HFFc6 (cell line): ENCODE results near the gene RNF5. TPM values are rescaled to one million over a fixed set of nuclear protein-coding genes. Genes with fewer than 3 reads are reported as not detected.

Experiments used
- DNase-seq: peaks from one replicate; pipeline ENCODE4 v3.0.0-alpha.2; 2018
- H3K27ac Mint-ChIP-seq: 2 replicates; pipeline ENCODE4 v1.8.0; 2020; ENCODE audit warnings: mild to moderate bottlenecking, mixed read lengths
- H3K27me3 Mint-ChIP-seq: 2 replicates; pipeline ENCODE4 v1.8.0; 2021; ENCODE audit warnings: mild to moderate bottlenecking, moderate library complexity, mixed read lengths; ENCODE audit not compliant: insufficient read depth
- H3K36me3 Mint-ChIP-seq: 2 replicates; pipeline ENCODE4 v1.8.0; 2021; ENCODE audit warnings: low read depth, mixed read lengths
- H3K4me1 Mint-ChIP-seq: 2 replicates; pipeline ENCODE4 v1.8.0; 2020; ENCODE audit warnings: low read depth, mixed read lengths
- H3K4me3 Mint-ChIP-seq: 2 replicates; pipeline ENCODE4 v1.8.0; 2020; ENCODE audit warnings: mild to moderate bottlenecking, moderate library complexity, mixed read lengths
- H3K9me3 Mint-ChIP-seq: 2 replicates; pipeline ENCODE4 v1.8.0; 2020; ENCODE audit warnings: mild to moderate bottlenecking, mixed read lengths
- total RNA-seq, 6 experiments: library from RNA; stranded (reverse); fragmentation: NEBNext Ultra II Directional; extraction: Animal tissue kit (Norgen Biotek cat#: 25700); gene quantifications; 2 replicates in 1 of 6; 3 replicates in 5 of 6; pipeline ENCODE4 v1.2.3, GENCODE V29; 2021
- TF ChIP-seq, protein P1 (sequence below): fragments of 200-600 bp; sonication (generic); IDR thresholded peaks from 2 replicates; pipeline ENCODE4 v1.5.0; 2021; ENCODE audit warnings: antibody characterized with exemption, mild to moderate bottlenecking

Gene RNF5
- total RNA-seq, 6 experiments from 2014 or later = 30.0 to 37.4 (median 34.7) TPM

DNA sequence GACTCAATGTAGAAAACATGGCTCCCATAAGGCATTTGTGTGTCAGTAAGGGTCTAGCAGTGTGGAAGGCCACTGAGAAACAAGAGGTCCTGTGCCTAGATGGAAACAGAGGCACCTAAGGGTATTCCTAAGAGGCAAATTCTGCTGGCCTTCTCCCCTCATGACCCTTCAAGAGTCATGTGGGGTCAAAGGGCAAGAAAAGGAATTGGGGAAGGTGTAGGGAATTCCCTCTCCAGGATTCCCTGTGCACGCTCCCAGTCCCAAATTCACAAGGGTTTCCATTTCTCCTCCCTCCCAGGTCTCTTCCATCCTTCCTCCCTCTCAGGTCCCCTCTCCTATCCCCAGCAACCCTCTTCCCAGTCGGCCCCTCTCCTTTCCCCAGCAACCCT, 2.9 kb upstream of the RNF5 start:
- Mint-ChIP-seq H3K27ac (peak overlapping the region; percentile 99), H3K27me3 (peaks cover 3% of the 10 kb centered on the region; the same call in 1 of the 2 replicates), H3K9me3 (no peaks in the 10 kb centered on the region), H3K36me3 (peaks cover 22% of the 10 kb centered on the region), H3K4me1 (peaks cover 77% of the 10 kb centered on the region), H3K4me3 (peak overlapping the region; percentile 96)
- TF ChIP-seq, protein P1, sequence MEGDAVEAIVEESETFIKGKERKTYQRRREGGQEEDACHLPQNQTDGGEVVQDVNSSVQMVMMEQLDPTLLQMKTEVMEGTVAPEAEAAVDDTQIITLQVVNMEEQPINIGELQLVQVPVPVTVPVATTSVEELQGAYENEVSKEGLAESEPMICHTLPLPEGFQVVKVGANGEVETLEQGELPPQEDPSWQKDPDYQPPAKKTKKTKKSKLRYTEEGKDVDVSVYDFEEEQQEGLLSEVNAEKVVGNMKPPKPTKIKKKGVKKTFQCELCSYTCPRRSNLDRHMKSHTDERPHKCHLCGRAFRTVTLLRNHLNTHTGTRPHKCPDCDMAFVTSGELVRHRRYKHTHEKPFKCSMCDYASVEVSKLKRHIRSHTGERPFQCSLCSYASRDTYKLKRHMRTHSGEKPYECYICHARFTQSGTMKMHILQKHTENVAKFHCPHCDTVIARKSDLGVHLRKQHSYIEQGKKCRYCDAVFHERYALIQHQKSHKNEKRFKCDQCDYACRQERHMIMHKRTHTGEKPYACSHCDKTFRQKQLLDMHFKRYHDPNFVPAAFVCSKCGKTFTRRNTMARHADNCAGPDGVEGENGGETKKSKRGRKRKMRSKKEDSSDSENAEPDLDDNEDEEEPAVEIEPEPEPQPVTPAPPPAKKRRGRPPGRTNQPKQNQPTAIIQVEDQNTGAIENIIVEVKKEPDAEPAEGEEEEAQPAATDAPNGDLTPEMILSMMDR = no peak
- DNase-seq = no peak

DNA sequence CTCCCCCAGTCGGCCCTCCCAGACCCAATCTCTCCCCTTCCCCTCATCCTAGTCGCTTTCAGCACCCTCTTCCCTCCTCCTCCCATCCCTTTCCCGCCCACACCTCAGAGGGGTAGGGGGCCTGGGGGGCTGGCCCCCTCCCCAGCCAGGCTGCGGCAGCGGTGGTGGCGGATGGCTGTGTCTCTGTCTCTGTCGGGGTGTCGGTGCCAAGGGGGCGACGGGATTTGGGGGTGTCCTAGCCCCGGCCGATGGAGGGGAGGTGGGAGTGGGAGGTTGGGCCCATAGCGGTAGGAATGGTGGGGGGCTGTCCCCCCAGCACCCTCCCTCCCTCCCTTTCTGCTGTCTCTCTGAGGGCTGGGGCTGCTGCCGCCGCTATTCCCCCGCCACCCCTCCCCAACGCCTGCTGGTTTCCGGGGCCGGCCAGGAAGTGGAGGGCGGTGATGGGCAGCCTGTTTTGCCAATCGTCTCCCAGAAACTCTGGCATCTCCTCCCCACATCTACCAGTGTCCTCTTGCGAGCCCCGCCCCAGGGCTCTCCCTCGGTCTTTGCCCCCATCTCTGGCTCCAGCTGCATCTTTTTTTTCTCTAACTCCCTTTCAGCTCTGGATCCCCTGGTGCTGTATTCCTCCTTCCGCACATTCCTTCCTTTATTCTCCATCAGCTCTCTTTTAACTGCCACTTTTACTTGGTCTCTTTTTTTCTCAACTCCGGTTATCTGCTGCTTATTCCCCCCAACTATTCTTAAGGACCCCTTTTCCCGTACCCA, 2.3 kb upstream of the RNF5 start, which contains the start of gene AGPAT1:
AGPAT1 (minus strand) TSS at position 374 of the 765 bp plus-strand sequence. CDS start 4,588 bp downstream, outside the sequence.
- peak; percentile 98 for DNase-seq
- peaks cover 22% of the 10 kb centered on the region for H3K36me3 Mint-ChIP-seq
- H3K4me3 Mint-ChIP-seq = peak within 1 kb of the TSS; percentile 96
- no peaks in the 10 kb centered on the region for H3K9me3 Mint-ChIP-seq
- TF ChIP-seq, protein P1 = no peak
- H3K27ac Mint-ChIP-seq = peak within 1 kb of the TSS; percentile 99
- H3K27me3 Mint-ChIP-seq = peaks cover 3% of the 10 kb centered on the region; the same call in 1 of the 2 replicates
- peaks cover 76% of the 10 kb centered on the region for H3K4me1 Mint-ChIP-seq

DNA sequence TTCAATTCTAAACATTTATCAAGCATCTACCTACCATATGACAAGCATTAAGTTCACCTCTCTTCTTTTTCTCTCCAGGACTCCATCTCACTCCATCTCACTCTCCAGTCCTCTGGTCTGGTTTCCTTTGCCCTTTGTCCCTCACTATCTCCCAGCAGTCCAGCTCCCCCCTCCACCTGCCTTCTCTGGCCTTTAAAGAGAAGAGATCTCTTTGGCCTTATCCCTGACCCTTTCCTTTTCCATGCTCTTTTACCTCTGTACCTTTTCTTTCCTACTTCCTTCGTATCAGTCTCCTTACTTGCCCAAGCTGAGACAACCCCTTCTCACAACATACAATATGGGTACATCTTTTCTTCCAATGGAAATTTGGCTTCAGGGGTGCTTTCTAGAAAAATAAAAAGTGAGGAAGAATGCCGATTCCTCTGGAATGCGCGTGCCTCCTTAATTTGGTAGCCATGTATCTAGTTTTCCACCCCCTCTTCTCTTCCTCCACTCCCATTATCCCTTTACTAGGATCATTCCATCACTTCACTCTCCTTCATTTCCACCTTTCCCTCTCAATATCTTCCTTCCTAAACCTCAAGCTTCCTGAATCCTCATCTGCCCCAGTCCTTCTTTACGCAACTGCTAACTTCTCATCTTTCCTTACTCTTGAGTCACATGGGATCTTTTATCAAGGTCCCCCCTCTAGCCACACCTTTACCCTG, 1.6 kb upstream of the RNF5 start:
- peaks cover 15% of the 10 kb centered on the region for H3K36me3 Mint-ChIP-seq
- no peaks in the 10 kb centered on the region; the same call in 1 of the 2 replicates for H3K27me3 Mint-ChIP-seq
- peak overlapping the region; percentile 99 for H3K27ac Mint-ChIP-seq
- H3K4me1 Mint-ChIP-seq = peaks cover 69% of the 10 kb centered on the region
- no peaks in the 10 kb centered on the region for H3K9me3 Mint-ChIP-seq
- TF ChIP-seq, protein P1 = no peak
- peak; percentile 44 for DNase-seq
- H3K4me3 Mint-ChIP-seq = peak overlapping the region; percentile 96

DNA sequence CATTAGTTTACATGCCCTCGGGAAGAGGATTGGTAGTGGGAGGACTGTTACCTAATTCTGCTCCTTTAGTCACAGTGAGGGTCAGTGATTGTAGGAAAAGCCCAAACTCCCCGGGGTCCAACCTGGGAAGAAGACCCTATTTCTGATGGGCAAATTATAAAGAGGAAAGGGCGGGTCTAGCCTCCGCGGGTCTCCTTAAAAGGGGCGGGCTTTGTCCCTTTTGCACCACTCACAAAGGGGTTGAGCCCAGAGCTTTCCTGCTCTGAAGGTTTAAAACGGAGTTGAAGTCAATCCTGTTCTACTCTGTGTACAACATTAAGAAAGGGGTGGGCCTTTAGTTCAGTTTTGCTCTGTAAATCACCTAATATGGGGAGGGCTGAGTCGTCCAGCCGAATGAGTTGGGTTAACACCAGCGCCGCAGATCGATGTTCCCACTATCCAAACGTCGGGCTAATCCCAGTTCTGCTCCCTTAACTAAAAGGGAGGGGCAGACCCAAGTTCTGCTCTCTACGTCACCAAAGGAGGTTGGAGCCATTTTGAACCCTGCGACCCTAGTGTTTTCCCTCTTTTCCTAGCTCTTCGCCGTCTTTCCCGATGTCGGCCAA, 920 bp upstream of the RNF5 start:
- Mint-ChIP-seq H3K4me3 (peak overlapping the region; percentile 96), H3K27me3 (no peaks in the 10 kb centered on the region; the same call in 1 of the 2 replicates), H3K27ac (peak overlapping the region; percentile 99), H3K4me1 (peaks cover 67% of the 10 kb centered on the region), H3K36me3 (peaks cover 15% of the 10 kb centered on the region), H3K9me3 (no peaks in the 10 kb centered on the region)
- no peak for DNase-seq
- TF ChIP-seq, protein P1 = no peak

DNA sequence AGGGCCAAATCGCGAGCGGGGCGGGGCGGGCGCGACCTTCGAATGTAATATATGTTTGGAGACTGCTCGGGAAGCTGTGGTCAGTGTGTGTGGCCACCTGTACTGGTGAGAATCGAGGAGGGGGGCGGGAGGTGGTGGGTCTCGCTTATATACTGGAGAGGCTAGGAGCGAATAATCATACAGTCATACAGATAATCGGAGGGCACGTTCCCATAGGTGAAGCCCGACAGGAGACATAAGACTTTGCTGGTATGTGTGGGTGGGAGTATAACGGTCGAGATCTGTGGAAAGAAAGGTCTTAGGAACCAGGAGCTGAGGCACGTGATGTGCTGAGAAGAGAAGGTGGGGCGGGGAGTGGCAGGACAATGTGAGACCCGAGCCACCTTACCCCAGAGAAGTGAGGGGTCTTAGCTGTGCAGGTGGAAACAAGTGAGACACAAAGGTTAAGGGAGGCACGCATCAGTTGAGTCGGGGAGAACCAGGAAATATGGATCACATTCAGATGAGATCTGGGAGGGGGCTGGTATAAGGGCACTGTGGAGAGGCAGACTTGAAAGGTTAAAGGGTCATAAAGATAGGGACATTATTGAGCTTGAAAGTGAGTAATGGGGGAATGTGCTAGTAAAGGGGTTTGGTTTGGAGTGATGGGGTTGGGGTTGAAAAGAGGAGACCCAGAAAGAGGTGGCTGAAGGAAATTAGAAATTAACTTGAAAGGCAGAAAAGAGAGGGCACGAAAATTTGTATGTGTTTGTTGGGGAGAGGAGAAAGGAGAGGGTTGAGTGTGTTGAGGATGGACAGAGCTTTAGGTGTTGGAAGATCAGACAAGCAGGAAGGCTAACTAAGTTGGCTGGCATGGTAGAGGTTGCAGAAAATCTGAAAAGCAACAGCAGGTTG, 589 bp downstream of the RNF5 start:
- no peaks in the 10 kb centered on the region for H3K9me3 Mint-ChIP-seq
- TF ChIP-seq, protein P1 = no peak
- H3K4me1 Mint-ChIP-seq = peaks cover 54% of the 10 kb centered on the region
- H3K36me3 Mint-ChIP-seq = peaks cover 15% of the 10 kb centered on the region
- H3K4me3 Mint-ChIP-seq = peak overlapping the region; percentile 96
- no peak for DNase-seq
- peaks cover 2% of the 10 kb centered on the region for H3K27me3 Mint-ChIP-seq
- H3K27ac Mint-ChIP-seq = peak overlapping the region; percentile 99
